ENCODE measurements around the gene PCBP3.

DNA sequence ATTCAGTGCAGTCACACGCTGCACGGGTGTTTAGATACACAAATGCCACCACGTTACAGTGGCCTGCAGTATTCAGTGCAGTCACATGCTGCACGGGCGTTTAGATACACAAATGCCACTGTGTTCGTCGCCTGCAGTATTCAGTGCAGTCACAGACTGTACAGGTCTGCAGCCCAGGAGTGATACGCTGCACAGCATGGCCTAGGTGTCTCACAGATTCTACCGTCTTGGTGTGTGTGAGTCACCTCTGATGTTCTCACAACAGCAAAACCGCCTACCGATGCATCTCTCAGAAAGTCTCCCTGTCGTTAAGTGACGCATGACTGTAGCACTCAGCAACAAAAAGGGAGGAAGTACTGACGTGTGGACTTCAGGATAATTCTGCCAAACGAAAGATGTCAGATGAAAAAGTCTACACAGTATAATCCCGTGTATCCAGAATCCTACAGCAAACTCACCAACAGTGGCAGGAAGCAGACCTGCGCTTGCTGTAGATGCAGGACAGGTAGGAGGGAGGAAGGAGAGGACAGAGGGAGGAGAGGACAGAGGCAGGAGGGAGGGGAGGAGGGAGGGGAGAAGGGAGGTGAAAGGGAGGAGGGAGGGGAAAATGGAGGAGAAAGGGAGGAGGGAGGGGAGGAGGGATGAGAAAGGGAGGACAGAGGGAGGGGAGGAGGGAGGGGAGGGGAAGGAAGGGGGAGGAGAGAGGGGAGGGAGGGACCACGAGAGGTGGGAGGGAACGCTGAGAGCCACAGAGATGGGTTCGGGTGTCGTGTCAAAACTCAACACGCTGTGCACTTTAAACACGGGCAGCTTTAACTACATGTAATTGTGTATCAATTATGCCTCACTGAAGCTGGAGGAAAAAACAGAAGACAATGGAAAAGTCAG lies 36.3 kb upstream of the PCBP3 start:
- TF ChIP-seq POLR2A (IDR thresholded peaks at IDR 0.05; ENCODE audit: low read depth, low read length) (no peak), MYC (IDR thresholded peaks at IDR 0.05; ENCODE audit: low read depth, low read length) (no peak), POLR2AphosphoS5 (IDR thresholded peaks at IDR 0.05; ENCODE audit: insufficient read depth, low read depth, low read length) (no peak)
- TF ChIP-seq, protein P1, sequence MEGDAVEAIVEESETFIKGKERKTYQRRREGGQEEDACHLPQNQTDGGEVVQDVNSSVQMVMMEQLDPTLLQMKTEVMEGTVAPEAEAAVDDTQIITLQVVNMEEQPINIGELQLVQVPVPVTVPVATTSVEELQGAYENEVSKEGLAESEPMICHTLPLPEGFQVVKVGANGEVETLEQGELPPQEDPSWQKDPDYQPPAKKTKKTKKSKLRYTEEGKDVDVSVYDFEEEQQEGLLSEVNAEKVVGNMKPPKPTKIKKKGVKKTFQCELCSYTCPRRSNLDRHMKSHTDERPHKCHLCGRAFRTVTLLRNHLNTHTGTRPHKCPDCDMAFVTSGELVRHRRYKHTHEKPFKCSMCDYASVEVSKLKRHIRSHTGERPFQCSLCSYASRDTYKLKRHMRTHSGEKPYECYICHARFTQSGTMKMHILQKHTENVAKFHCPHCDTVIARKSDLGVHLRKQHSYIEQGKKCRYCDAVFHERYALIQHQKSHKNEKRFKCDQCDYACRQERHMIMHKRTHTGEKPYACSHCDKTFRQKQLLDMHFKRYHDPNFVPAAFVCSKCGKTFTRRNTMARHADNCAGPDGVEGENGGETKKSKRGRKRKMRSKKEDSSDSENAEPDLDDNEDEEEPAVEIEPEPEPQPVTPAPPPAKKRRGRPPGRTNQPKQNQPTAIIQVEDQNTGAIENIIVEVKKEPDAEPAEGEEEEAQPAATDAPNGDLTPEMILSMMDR (IDR thresholded peaks at IDR 0.05; ENCODE audit: extremely low read depth in 1 of 2, insufficient read depth in 1 of 2, low read depth in 1 of 2, low read length in 2 of 2): no peak

Data from endothelial cell of umbilical vein (primary cell).